Measurements from ENCODE around the gene CD101. TPM values are rescaled to one million over a fixed set of nuclear protein-coding genes. Genes with fewer than 3 reads are reported as not detected.

CD101 gene
- total RNA-seq, 1 experiment from 2014 or later: 1.8 TPM

DNA sequence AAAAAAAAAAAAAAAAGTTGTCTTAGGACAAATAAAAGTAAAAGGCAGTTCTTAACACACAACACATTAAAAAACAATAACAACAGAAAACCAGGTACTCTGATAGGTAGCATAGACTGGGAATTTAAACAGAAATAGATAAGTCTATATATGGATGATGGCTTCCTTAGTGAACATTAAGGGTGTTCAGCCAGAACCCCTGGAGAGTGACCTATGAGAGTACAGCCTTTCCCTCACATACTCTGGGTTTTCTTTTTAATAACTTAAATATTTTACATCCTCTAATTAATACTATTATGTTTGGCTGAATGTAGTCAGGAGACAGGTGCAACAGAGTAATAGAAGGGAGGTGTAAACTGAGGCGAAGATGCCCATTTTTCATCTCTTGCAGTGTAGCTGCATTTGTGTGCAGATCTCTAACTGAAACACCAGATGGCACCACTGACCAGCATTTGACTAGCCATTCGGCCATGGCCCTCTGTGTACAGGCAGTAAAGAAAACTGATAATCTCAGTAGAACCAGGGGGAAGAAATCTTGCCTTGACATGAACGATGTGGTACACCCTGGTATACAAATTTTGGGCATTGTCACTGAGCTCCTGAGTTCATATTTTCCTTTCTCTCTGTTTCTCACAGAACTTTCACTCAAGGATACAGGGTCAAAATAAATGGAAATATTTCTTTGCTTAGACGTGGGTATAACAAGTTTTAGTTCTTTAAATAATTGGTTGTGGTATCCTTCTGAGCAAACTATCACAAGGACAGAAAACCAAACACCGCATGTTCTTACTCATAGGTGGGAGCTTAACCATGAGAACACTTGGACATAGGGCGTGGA lies 66.2 kb downstream of the CD101 start:
- Histone ChIP-seq H4K8ac (replicated peaks; ENCODE audit: insufficient read length, low read depth, low read length) (no peak overlapping the region), H2AFZ (ENCODE audit: low read length) (no peak overlapping the region), H3K27me3 (ENCODE audit: insufficient read depth, low read length) (no peaks in the 10 kb centered on the region), H3K56ac (ENCODE audit: insufficient read length, low read depth, low read length) (no peak overlapping the region), H3K18ac (ENCODE audit: insufficient read length, low read depth, low read length) (no peak overlapping the region), H3K9me3 (ENCODE audit: control insufficient read depth, low read depth, low read length) (no peaks in the 10 kb centered on the region), H2BK120ac (ENCODE audit: low read depth, low read length, poor library complexity, severe bottlenecking) (no peak overlapping the region), H2BK20ac (ENCODE audit: low read depth, low read length, poor library complexity, severe bottlenecking) (no peak overlapping the region), H3K79me1 (ENCODE audit: insufficient read depth, low read depth, low read length, poor library complexity, severe bottlenecking) (no peaks in the 10 kb centered on the region), H4K91ac (ENCODE audit: insufficient read length, low read depth, low read length) (no peak overlapping the region), H3K23ac (ENCODE audit: insufficient read length, low read depth, low read length) (no peak overlapping the region), H4K20me1 (ENCODE audit: control insufficient read depth, insufficient read depth, insufficient read length) (no peaks in the 10 kb centered on the region), H3K79me2 (ENCODE audit: insufficient read depth, low read length) (peaks cover 4% of the 10 kb centered on the region; the same call in 1 of the 2 replicates), H4K5ac (ENCODE audit: insufficient read length, low read depth, low read length) (no peak overlapping the region), H3K4ac (ENCODE audit: low read depth, low read length) (no peak overlapping the region), H3T11ph (ENCODE audit: low read length) (no peak overlapping the region), H2AK5ac (ENCODE audit: insufficient read length, low read length) (no peak overlapping the region), H2BK12ac (ENCODE audit: insufficient read length, low read depth, low read length) (no peak overlapping the region), H3K9ac (ENCODE audit: extremely low read depth, insufficient read length, low read length) (no peak overlapping the region), H2BK15ac (ENCODE audit: low read depth, low read length) (no peak overlapping the region), H3K23me2 (ENCODE audit: insufficient read length, low read depth, low read length, poor library complexity, severe bottlenecking) (no peaks in the 10 kb centered on the region), H3K4me2 (ENCODE audit: insufficient read depth, insufficient read length, low read length) (no peak overlapping the region), H3K4me1 (ENCODE audit: insufficient read depth, low read length) (no peaks in the 10 kb centered on the region), H2BK5ac (ENCODE audit: insufficient read length, low read length) (no peak overlapping the region), H3K14ac (ENCODE audit: insufficient read depth, low read length) (no peak overlapping the region), H3K27ac (ENCODE audit: insufficient read length, low read depth, low read length) (no peak overlapping the region)
- peak overlapping the region in 1 of 3 experiments; percentile 10; a peak in 1 of 7 replicates for H3K27ac Mint-ChIP-seq
- no peaks in the 10 kb centered on the region for H3K4me1 Mint-ChIP-seq
- TF ChIP-seq, protein P1, sequence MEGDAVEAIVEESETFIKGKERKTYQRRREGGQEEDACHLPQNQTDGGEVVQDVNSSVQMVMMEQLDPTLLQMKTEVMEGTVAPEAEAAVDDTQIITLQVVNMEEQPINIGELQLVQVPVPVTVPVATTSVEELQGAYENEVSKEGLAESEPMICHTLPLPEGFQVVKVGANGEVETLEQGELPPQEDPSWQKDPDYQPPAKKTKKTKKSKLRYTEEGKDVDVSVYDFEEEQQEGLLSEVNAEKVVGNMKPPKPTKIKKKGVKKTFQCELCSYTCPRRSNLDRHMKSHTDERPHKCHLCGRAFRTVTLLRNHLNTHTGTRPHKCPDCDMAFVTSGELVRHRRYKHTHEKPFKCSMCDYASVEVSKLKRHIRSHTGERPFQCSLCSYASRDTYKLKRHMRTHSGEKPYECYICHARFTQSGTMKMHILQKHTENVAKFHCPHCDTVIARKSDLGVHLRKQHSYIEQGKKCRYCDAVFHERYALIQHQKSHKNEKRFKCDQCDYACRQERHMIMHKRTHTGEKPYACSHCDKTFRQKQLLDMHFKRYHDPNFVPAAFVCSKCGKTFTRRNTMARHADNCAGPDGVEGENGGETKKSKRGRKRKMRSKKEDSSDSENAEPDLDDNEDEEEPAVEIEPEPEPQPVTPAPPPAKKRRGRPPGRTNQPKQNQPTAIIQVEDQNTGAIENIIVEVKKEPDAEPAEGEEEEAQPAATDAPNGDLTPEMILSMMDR (conservative IDR thresholded peaks at IDR 0.05): peak; percentile 83
- no CpG with 5 or more reads among the region's 6 CpGs for WGBS (ENCODE audit: extremely low coverage, insufficient read length, low lambda C conversion rate)
- no peaks in the 10 kb centered on the region for H3K27me3 Mint-ChIP-seq (ENCODE audit: low read depth)
- H3K4me3 Mint-ChIP-seq: peak overlapping the region in 1 of 2 experiments; percentile 52; a peak in 1 of 5 replicates
- DNase-seq: peak; percentile 38
- peaks cover 20 to 52% (median 38%) of the 10 kb centered on the region in 3 experiments; a peak in 6 of 7 replicates for H3K36me3 Mint-ChIP-seq (ENCODE audit: insufficient read depth in 1 of 3, low read depth in 3 of 3)
- no peaks in the 10 kb centered on the region for H3K9me3 Mint-ChIP-seq

All from H9 (cell line).